Tibial artery (tissue), 4 donors: ENCODE measurements around the gene CHMP4B.

ENCODE experiments used
- DNase-seq, 2 donors: peaks; one replicate each; pipeline ENCODE4 v3.0.0-alpha.2; 2019
- H3K27ac ChIP-seq, 2 donors: fragments of 200-600 bp; sonication (generic) in 1 of 2; 1 replicate in 1 of 2; 2 replicates in 1 of 2; pipeline ENCODE4 v1.5.1; 2018 to 2019; ENCODE audit warnings: mild to moderate bottlenecking in 1 of 2
- H3K27me3 ChIP-seq, 2 donors: fragments of 200-600 bp; sonication (generic) in 1 of 2; one replicate each; pipeline versions ENCODE4 v1.5.1 to v1.6.0; 2016 to 2019
- H3K36me3 ChIP-seq, 3 donors: fragments of 200-600 bp; sonication (generic) in 2 of 3; one replicate each; pipeline ENCODE4 v1.5.1; 2016 to 2019; ENCODE audit warnings: mild to moderate bottlenecking in 2 of 3
- H3K4me1 ChIP-seq, 4 donors: fragments of 200-600 bp; sonication (generic) in 2 of 4; 1 replicate in 3 of 4; 2 replicates in 1 of 4; pipeline ENCODE4 v1.5.1; 2016 to 2019
- H3K4me3 ChIP-seq, 2 donors: fragments of 200-600 bp; sonication (generic) in 1 of 2; 1 replicate in 1 of 2; 2 replicates in 1 of 2; pipeline ENCODE4 v1.5.1; 2018 to 2019; ENCODE audit warnings: mild to moderate bottlenecking in 2 of 2
- H3K9me3 ChIP-seq, 3 donors: fragments of 200-600 bp; sonication (generic) in 1 of 3; one replicate each; pipeline ENCODE4 v1.5.1; 2016 to 2019
- intact Hi-C: fragments of 100-400 bp; cut with DNase I; formaldehyde crosslinking; loops from one replicate; pipeline ENCODE4 v1.15.0; 2023; ENCODE audit warnings: low total_unique reads
- TF ChIP-seq, protein P1 (sequence below), 2 experiments: fragments of 200-600 bp in 1 of 2; fragments of 450-650 bp in 1 of 2; IDR thresholded peaks; one replicate each; pipeline ENCODE4 v1.5.1; 2017 to 2019; ENCODE audit warnings: antibody characterized with exemption in 2 of 2, mild to moderate bottlenecking in 1 of 2, moderate library complexity in 1 of 2

CHMP4B gene

DNA sequence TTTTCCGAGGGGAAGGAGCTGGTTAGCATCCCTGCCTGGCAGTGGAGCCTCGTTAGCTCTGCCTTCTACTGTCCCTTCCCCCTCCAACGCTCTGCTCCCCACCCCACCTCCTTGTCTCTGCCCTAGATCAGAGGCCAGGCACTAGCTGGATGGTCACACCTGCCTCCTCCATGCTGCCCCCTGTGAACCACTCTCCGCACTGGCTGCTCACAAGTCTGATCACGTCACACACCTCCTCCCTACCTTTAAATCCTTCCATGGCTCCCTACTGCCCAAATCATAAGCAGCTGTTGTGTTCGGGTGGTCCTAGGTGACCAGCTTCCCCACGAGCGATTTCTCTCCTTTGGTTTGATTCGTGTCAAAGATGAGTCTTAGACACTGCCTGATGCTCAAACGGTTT lies 71.3 kb downstream of the CHMP4B start:
- peaks cover 0 to 10% (median 7%) of the 10 kb centered on the region in 3 donors for H3K9me3 ChIP-seq
- H3K4me1 ChIP-seq = no peaks in the 10 kb centered on the region
- no peaks in the 10 kb centered on the region for H3K36me3 ChIP-seq
- intact Hi-C loops = no loop called here
- DNase-seq = no peak
- H3K4me3 ChIP-seq = no peak overlapping the region
- TF ChIP-seq, protein P1, sequence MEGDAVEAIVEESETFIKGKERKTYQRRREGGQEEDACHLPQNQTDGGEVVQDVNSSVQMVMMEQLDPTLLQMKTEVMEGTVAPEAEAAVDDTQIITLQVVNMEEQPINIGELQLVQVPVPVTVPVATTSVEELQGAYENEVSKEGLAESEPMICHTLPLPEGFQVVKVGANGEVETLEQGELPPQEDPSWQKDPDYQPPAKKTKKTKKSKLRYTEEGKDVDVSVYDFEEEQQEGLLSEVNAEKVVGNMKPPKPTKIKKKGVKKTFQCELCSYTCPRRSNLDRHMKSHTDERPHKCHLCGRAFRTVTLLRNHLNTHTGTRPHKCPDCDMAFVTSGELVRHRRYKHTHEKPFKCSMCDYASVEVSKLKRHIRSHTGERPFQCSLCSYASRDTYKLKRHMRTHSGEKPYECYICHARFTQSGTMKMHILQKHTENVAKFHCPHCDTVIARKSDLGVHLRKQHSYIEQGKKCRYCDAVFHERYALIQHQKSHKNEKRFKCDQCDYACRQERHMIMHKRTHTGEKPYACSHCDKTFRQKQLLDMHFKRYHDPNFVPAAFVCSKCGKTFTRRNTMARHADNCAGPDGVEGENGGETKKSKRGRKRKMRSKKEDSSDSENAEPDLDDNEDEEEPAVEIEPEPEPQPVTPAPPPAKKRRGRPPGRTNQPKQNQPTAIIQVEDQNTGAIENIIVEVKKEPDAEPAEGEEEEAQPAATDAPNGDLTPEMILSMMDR (IDR thresholded peaks at IDR 0.05) = no peak
- peaks cover 0 to 6% of the 10 kb centered on the region in 2 donors for H3K27me3 ChIP-seq
- H3K27ac ChIP-seq = no peak overlapping the region

DNA sequence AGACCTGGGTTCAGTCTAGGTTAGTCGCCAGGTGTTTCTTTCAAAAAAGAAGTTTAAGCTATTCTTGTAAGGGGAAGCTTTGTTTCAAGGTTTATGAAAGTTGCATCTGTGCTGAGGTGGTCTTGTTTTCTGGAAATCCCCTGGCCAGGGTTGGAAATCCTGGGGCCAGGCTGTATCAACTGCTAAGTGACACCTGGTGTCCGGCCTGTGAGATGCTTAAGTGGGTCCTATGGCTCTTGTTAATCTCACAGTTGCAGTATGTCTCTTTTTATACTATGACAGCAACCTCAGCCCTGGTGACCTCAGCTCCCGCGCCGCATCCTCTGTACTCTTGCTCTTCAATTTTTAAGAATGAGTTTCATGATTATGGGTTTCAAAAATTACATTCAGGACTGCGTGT lies 72.0 kb downstream of the CHMP4B start:
- Histone ChIP-seq H3K4me1 (no peaks in the 10 kb centered on the region), H3K27ac (no peak overlapping the region), H3K27me3 (peaks cover 0 to 6% of the 10 kb centered on the region in 2 donors), H3K4me3 (no peak overlapping the region), H3K36me3 (no peaks in the 10 kb centered on the region), H3K9me3 (peaks cover 0 to 10% (median 7%) of the 10 kb centered on the region in 3 donors)
- DNase-seq = no peak
- intact Hi-C loops = no loop called here
- TF ChIP-seq, protein P1 (IDR thresholded peaks at IDR 0.05) = no peak

DNA sequence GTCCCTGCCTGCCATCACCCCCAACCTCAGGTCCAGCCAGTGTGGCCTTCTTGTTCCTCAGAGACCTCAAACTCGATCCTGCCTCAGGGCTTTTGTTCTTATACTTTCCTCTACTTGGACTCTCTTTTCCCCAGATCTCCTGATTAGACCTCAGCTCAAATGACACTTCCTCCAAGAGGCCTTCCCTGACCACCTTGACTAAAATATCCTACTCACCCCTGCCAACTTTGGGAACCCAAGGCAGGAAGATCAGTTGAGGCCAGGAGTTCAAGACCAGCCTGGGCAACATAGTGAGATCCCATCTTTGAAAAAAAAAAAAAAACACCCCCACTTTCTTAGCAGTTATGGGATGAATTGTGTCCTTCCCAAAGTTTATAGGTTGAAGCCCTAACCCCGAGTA lies 73.5 kb downstream of the CHMP4B start:
- no peak for DNase-seq
- H3K27me3 ChIP-seq = peaks cover 0 to 6% of the 10 kb centered on the region in 2 donors
- no peaks in the 10 kb centered on the region for H3K4me1 ChIP-seq
- H3K9me3 ChIP-seq = peaks cover 0 to 3% (median 0%) of the 10 kb centered on the region in 3 donors
- H3K36me3 ChIP-seq = no peaks in the 10 kb centered on the region
- no peak overlapping the region for H3K4me3 ChIP-seq
- TF ChIP-seq, protein P1 (IDR thresholded peaks at IDR 0.05) = no peak
- intact Hi-C loops = no loop called here
- no peak overlapping the region for H3K27ac ChIP-seq

DNA sequence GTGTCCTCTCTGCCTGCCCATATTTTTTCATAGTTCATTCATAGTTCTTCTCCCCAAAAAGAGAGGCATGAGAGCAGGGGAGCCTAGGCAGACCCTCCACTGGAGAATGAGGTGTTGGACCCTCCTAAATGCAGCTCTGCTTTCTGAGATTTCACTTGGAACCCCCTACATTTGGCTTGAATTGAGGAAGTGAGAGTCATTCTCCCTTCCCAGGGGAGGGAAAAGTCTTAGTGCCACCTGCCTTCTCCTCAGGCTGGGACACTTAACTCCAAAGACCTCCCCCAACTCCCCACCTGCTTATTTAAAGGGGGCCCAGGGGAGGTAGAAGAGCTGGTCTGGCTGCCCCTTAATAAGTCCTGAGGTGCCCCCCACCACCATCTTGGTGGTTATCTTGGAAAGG lies 78.2 kb downstream of the CHMP4B start:
- intact Hi-C loops = no loop called here
- TF ChIP-seq, protein P1 (IDR thresholded peaks at IDR 0.05) = no peak
- Histone ChIP-seq H3K27ac (no peak overlapping the region), H3K4me1 (no peaks in the 10 kb centered on the region), H3K27me3 (no peaks in the 10 kb centered on the region), H3K9me3 (peaks cover 0 to 7% (median 5%) of the 10 kb centered on the region in 3 donors), H3K36me3 (no peaks in the 10 kb centered on the region), H3K4me3 (no peak overlapping the region)
- DNase-seq = no peak

DNA sequence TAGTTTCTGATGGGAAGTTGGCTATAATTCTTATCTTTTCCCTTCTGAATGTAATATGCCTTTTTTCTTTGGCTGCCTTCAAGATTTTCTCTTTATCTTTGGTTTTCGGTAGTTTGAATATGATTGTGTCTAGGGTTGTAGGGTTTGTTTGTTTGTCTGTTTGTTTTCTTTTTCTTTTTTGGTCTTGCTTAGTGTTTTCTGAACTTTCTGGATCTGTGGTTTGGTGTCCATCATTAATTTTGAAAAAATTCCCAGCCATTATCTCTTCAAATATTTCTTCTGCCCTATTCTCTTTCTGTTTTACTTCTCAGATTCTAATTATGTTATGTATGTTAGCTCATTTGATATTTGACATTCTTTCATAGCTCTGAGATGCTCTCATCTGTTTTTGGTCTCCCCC lies 79.4 kb downstream of the CHMP4B start:
- Histone ChIP-seq H3K27me3 (no peaks in the 10 kb centered on the region), H3K36me3 (no peaks in the 10 kb centered on the region), H3K9me3 (peaks cover 0 to 7% (median 5%) of the 10 kb centered on the region in 3 donors), H3K4me1 (no peaks in the 10 kb centered on the region), H3K27ac (no peak overlapping the region), H3K4me3 (no peak overlapping the region)
- no peak for DNase-seq
- intact Hi-C loops = no loop called here
- TF ChIP-seq, protein P1 (IDR thresholded peaks at IDR 0.05) = no peak

DNA sequence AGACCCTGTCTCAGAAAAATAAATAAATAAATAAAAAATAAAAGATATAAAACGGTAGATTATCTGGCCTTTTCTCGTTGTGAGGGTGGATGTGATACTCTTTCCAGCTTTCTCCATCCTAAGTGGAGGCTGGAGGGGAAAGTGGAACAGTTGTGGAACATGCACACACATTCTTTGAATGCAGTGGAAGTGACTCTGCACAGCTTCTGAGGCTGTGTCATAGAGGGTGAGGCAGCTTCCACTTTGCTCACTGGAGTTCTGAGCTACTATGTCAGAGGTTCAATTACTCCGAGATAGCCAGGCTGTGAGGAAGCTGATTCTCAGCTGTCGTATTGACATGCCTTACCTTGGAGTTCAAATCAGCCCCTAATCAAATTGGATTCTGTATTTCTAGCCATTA lies 82.2 kb downstream of the CHMP4B start:
- H3K36me3 ChIP-seq = no peaks in the 10 kb centered on the region
- DNase-seq = no peak
- intact Hi-C loops = no loop called here
- TF ChIP-seq, protein P1 (IDR thresholded peaks at IDR 0.05) = no peak
- no peak overlapping the region for H3K4me3 ChIP-seq
- H3K27ac ChIP-seq = no peak overlapping the region
- peaks cover 0 to 8% (median 0%) of the 10 kb centered on the region in 4 donors for H3K4me1 ChIP-seq
- peaks cover 0 to 7% (median 5%) of the 10 kb centered on the region in 3 donors for H3K9me3 ChIP-seq
- no peaks in the 10 kb centered on the region for H3K27me3 ChIP-seq
